Measurements from ENCODE around the gene DRC7. TPM values are rescaled to one million over a fixed set of nuclear protein-coding genes. Genes with fewer than 3 reads are reported as not detected.

The DRC7 gene
- total RNA-seq, 1 donor, result not detected

GRCh38 chr16:57769541-57770145 is 75.0 kb downstream of the DRC7 start:
- no peak for DNase-seq (ENCODE audit: low read depth)
- no peak for TF ChIP-seq CTCF (IDR thresholded peaks at IDR 0.05; ENCODE audit: insufficient read depth, low read depth, low read length)
- H3K4me3 ChIP-seq (ENCODE audit: low read depth, low read length), result no peak overlapping the region

GRCh38 chr16:57770361-57770760 is 75.8 kb downstream of the DRC7 start:
- DNase-seq (ENCODE audit: low read depth), result no peak
- H3K4me3 ChIP-seq (ENCODE audit: low read depth, low read length), result no peak overlapping the region
- TF ChIP-seq CTCF (IDR thresholded peaks at IDR 0.05; ENCODE audit: insufficient read depth, low read depth, low read length), result no peak

GRCh38 chr16:57771141-57771785 is 76.7 kb downstream of the DRC7 start:
- TF ChIP-seq CTCF (IDR thresholded peaks at IDR 0.05; ENCODE audit: insufficient read depth, low read depth, low read length), result no peak
- no peak for DNase-seq (ENCODE audit: low read depth)
- H3K4me3 ChIP-seq (ENCODE audit: low read depth, low read length), result no peak overlapping the region

GRCh38 chr16:57773019-57773418 is 78.4 kb downstream of the DRC7 start:
- no peak for DNase-seq (ENCODE audit: low read depth)
- H3K4me3 ChIP-seq (ENCODE audit: low read depth, low read length), result no peak overlapping the region
- no peak for TF ChIP-seq CTCF (IDR thresholded peaks at IDR 0.05; ENCODE audit: insufficient read depth, low read depth, low read length)

GRCh38 chr16:57773655-57774295 is 79.2 kb downstream of the DRC7 start:
- no peak for TF ChIP-seq CTCF (IDR thresholded peaks at IDR 0.05; ENCODE audit: insufficient read depth, low read depth, low read length)
- DNase-seq (ENCODE audit: low read depth), result no peak
- no peak overlapping the region for H3K4me3 ChIP-seq (ENCODE audit: low read depth, low read length)

- no peak for DNase-seq (ENCODE audit: low read depth)
- no peak for TF ChIP-seq CTCF (IDR thresholded peaks at IDR 0.05; ENCODE audit: insufficient read depth, low read depth, low read length)
- no peak overlapping the region for H3K4me3 ChIP-seq (ENCODE audit: low read depth, low read length)
Measured at GRCh38 chr16:57774705-57775285, 80.2 kb downstream of the DRC7 start.

All from fibroblast of villous mesenchyme (primary cell).